KG1 (cell line): Measurements from ENCODE around the gene FIS1.
"Not testable (repeated sequence)": the region's sequence is repeated elsewhere in the genome, so short reads cannot be mapped to it uniquely, and the experiment has no call there.

Experiments used
- DNase-seq: peaks from one replicate; lab custom pipeline; 2025; lab: John Stamatoyannopoulos, UW

FIS1 gene

DNA sequence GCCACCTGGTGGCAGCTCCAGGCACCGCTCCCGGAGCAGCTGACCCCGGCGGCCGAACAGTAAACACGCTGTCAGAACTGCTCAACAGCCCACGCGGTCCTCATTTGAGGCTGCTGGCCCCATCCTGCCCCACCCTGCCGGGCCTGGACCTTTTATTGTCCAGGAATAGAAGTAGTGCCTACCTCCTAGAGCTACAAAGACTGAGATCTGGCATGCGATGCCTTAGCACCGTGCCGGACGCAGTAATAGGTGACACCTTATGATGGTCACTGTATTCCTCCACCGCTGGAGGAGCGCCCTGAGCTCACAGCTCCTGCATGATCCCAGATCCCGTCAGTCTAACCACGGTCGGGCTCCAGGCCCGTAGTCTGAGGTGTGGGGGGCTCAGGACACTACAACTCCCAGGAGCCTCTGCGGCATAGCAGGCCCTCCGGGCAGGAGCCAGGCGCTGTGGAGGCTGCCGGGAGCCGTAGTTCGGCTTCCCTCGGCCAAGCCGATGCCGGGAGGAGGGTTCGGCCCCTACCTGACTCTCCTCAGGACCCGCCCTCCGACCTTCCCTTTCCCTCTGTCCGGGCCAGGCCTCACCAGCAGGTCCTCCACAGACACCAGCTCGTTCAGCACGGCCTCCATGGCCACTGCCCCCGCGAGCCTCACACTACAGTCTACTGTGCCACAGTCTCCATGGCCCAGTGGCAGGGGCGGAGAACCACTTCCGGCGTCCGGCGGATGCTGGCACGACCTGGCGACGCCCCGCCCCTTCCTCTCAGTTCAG, at the start of gene FIS1:
FIS1 (minus strand) TSS at position 707 of the 772 bp plus-strand sequence; CDS start at position 630, 77 bp downstream.
- DNase-seq, result peak; percentile 75

- DNase-seq, result no peak
Observed at GRCh38 chr7:101294039-101294831, 49.4 kb upstream of the FIS1 start.

DNA sequence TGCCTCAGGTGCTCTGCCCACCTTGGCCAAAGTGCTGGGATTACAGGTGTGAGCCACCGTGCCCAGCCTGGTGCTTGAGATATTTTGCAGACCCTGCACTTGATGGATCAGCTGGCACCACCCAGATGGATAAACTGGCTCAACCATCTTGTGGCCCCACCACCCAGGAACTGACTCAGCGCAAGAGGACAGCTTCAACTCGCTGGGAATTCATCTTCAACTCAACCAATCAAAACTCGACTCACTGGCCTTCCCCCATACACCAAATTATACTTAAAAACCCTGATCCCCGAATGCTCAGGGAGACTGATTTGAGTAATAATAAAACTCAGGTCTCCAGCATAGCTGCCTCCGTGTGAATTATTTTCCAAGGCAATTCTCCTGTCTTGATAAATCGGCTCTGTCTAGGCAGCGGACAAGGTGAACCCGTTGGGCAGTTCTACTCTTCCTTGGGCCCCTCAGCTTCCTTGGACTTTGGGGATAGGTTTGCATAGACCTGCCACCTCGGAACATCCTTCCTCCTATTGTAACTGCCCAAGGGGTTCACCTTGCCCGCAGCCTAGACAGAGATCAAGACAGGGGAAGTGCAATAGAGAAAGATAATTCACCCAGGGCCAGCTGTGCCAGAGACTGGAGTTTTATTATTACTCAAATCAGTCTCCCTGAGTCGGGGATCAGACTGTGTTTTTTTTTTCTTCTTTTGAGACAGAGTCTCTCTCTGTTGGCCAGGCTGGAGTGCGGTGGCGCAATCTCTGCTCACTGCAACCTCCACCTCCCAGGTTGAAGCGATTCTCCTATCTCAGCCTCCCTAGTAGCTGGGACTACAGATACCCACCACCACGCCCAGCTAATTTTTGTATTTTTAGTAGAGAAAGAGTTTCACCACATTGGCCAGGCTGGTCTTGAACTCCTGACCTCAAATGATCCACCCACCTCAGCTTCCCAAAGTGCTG, 48.5 kb upstream of the FIS1 start:
- not testable (repeated sequence) for DNase-seq

DNA sequence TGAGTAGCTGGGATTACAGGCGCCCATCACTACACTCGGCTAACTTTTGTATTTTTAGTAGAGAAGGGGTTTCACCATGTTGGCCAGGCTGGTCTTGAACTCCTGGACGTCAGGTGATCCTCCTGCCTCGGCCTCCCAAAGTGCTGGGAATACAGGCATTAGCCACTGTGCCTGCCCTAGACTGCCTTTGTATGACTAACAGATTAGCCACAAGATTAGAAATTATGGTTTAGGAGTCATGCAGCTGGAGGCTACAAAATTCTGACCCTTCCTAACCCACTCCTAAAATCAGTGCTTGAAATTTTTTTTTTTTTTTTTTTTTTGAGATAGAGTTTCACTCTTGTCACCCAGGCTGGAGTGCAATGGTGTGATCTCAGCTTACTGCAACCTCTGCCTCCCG, 47.7 kb upstream of the FIS1 start:
- not testable (repeated sequence) for DNase-seq

DNA sequence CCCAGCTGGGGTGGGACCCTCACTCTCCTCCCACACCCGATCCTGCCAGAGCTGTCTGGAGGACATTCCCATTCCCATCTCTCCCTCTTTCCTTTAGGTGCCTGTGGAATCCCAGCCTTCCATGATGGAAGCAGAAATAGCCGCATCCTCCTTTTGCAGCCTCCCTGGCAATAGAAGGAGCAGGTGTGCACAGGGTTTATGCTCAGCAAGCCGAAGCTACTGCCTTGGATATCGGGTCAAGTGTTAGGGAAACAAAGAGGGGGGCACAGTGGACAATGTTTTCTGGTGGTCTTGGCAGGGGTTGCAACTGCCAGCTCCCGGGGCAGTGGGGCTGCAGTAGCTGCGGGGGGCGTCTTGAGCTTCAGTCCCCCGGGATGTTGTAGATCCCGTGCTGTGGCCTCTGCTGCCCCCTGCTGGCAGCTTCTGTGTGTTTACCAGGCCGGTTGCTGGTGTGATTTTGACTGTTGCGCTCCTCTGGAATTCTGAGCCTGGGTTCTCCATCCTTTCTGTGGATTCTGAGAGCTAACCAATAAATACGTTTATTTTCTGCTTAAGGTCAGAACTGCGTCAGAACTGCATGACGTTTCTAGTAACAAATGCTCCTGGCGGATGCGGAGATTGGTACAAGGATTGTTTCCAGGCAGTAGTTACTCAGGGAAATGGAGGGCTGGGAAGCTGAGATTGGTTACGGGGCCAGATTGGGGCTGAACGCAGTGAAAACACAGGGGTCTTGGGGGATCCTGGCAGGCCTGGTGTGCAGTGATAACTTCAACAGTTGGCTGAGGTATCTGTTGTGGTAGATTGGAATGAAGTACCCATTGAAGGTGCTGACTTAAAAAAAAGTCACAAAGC, 45.5 kb upstream of the FIS1 start:
- DNase-seq, result not testable (repeated sequence)

- not testable (repeated sequence) for DNase-seq
Observed at GRCh38 chr7:101289687-101290086, 44.8 kb upstream of the FIS1 start.

GRCh38 chr7:101288439-101288838, 43.6 kb upstream of the FIS1 start:
- no peak for DNase-seq

GRCh38 chr7:101287032-101287431, 42.2 kb upstream of the FIS1 start:
- no peak for DNase-seq

DNA sequence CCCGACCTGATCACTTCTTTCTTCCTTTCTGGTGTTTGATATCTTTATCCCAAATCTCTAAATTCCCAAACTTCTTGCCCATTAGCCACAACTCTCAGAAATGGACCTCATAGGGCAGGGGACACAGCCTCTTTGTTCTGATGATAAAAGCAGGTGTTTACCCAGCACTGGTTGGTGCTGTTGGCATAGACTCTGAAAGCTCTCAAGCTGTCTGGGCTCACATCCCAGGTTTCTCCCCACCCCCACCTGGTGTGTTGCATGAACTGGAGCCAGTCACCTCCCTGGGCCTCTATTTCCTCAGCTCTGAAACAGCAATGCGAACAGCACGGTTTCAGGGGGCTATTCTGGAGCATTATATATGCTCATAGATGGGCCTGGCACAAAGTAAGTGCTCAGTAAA, 41.0 kb upstream of the FIS1 start:
- not testable (repeated sequence) for DNase-seq

- no peak for DNase-seq
Observed at GRCh38 chr7:101285171-101285570, 40.3 kb upstream of the FIS1 start.

GRCh38 chr7:101280912-101281311, 36.0 kb upstream of the FIS1 start:
- not testable (repeated sequence) for DNase-seq

DNA sequence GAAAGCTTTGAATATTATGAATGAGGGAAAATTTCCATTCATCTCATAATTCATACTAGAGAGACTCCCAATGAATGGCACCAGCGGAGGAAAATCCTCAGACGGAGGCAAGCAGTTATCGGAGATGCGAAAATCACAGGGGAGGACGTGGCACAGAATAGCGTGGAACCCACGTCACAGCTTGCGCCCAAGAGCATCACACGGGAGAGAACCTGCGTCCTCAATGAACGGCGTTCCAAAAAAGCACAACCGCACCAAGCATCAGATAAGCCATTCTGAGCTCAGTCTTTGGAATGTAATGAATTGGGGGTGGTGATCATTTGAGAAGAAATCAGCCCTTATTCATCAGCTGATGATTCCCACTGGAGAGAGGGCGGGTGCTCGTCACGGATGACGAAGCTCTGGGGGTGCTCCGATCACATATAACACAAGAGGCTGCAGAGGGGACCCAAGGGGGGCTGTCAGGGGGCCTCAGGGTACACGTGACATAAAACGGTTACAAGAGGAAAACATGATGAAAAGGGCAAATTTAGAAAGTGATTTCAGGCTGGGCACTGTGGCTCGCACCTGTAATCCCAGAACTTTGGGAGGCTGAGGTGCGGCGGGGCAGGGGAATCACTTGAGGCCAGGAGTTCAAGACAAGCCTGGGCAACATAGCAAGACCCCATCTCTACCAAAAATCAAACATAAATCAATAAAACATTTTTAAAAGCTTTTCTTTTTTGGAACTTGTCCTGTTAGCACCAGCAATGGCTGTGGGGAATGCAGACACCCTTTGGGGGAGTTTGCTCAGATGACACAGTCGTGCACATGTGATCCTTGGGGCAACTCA, 33.8 kb upstream of the FIS1 start:
- DNase-seq, result no peak

GRCh38 chr7:101277155-101277554, 32.3 kb upstream of the FIS1 start:
- no peak for DNase-seq

DNA sequence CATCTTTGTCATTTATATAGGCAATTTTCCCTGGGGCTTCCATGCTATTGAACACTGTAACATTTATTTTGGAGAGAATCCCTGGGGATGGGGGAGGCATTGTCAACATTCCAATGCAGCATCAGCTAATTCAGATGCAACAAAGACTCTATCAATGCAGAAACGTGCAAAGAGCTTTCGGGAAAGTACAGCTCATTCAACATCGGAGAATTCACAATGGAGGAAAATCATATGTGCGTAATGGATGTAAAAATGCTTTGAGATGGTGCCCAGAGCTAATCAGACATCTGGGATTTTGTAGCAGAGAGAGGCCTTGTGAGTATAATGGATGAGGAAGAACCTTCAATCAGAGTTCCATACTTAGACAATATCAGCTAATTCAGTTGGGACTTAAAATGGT, 28.3 kb upstream of the FIS1 start:
- no peak for DNase-seq

DNA sequence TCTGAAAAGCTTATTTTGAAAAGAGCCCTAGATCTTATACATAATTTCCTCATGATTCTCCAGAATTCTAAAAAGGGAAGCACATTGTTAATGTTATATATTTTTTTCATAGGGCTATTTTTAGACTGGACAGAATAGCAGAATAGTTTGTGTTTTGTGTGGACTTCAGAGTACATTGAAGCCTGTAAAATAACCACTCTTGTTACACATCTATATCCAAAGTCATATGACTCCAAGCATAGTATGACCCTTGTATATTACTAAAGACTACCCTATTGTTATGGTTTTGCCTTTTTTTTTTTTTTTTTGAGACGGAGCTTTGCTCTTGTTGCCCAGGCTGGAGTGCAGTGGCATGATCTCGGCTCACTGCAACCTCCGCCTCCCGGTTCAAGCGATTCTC, 26.1 kb upstream of the FIS1 start:
- DNase-seq, result no peak

GRCh38 chr7:101269664-101270063, 24.8 kb upstream of the FIS1 start:
- no peak for DNase-seq

- DNase-seq, result no peak
Observed at GRCh38 chr7:101265622-101266516, 21.0 kb upstream of the FIS1 start.

DNA sequence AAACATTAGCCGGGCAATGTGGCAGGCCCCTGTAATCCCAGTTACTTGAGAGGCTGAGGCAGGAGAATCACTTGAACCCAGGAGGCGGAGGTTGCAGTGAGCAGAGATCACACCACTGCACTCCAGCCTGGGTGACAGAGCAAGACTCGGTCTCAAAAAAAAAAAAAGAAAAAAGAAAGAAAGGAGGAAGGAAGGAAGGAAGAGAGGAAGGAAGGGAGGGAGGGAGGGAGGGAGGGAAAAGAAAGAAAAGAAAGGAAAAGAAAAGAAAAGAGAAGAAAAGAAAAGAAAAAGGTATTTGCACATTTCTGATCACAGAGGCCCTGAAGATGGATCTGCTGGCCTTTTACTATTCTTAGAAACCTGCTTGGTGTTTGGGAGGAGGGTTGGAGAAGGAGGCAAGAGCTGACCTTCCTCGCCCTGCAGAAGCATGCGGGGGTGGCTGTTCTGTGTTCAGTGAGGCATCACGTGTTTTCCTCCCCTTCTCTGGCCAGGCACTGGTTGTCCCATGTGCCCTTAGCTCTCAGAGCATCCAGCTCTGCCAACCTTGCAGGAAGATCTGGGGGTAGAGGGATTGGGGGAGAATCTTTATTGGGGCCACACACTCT, 19.3 kb upstream of the FIS1 start:
- DNase-seq, result not testable (repeated sequence)

- DNase-seq, result no peak
Observed at GRCh38 chr7:101258243-101258731, 13.4 kb upstream of the FIS1 start.
